Thyroid gland (tissue), 4 donors: ENCODE measurements around the gene UTP4. TPM values are rescaled to one million over a fixed set of nuclear protein-coding genes. Genes with fewer than 3 reads are reported as not detected.
A peak's percentile ranks its signal among the peaks of the same experiment; 100 is the strongest.
"Not testable (repeated sequence)": the region's sequence is repeated elsewhere in the genome, so short reads cannot be mapped to it uniquely, and the experiment has no call there.

Experiments
- DNase-seq, 2 donors: peaks; one replicate each; pipeline ENCODE4 v3.0.0-alpha.2; 2019
- H3K27ac ChIP-seq, 3 donors: fragments of 200-600 bp; sonication (generic); 1 replicate in 2 of 3; 2 replicates in 1 of 3; pipeline ENCODE4 v1.5.1; 2016 to 2019; ENCODE audit warnings: mild to moderate bottlenecking in 1 of 3, moderate library complexity in 1 of 3
- H3K27me3 ChIP-seq: fragments of 200-600 bp; sonication (generic); one replicate; pipeline ENCODE4 v1.5.1; 2019
- H3K36me3 ChIP-seq, 2 donors: fragments of 200-600 bp; sonication (generic); one replicate each; pipeline ENCODE4 v1.5.1; 2016 to 2019
- H3K4me1 ChIP-seq, 2 donors: fragments of 200-600 bp; sonication (generic); one replicate each; pipeline ENCODE4 v1.5.1; 2017 to 2019
- H3K4me3 ChIP-seq, 3 donors: fragments of 200-600 bp; sonication (generic); replicated peaks in 1 of 3; 1 replicate in 2 of 3; 2 replicates in 1 of 3; pipeline ENCODE4 v1.5.1; 2016; ENCODE audit warnings: mild to moderate bottlenecking in 1 of 3
- H3K9me3 ChIP-seq: fragments of 200-600 bp; sonication (generic); one replicate; pipeline ENCODE4 v1.5.1; 2017
- POLR2A ChIP-seq, 2 donors: fragments of 450-650 bp; IDR thresholded peaks; one replicate each; pipeline ENCODE4 v1.6.1; 2017; ENCODE audit warnings: antibody characterized with exemption in 2 of 2, mild to moderate bottlenecking in 2 of 2, moderate library complexity in 1 of 2
- WGBS, 2 donors: methylation state at CpG; one replicate each; pipeline ENCODE4 v1.1.5; 2017; 5-methylcytosine and 5-hydroxymethylcytosine counted together
- intact Hi-C: fragments of 100-400 bp; cut with DNase I; formaldehyde crosslinking; loops from one replicate; pipeline ENCODE4 v1.15.1; 2023
- total RNA-seq, 4 donors: library from RNA; depleted of rRNA; stranded (reverse); fragments of >200 nt; gene quantifications; one replicate each; pipeline ENCODE4 v1.2.3, GENCODE V29; 2016
- TF ChIP-seq, protein P1 (sequence below), 6 experiments: fragments of 200-600 bp in 3 of 6; fragments of 450-650 bp in 3 of 6; sonication (generic) in 3 of 6; IDR thresholded peaks; one replicate each; pipeline ENCODE4 v1.5.1; 2016 to 2019; ENCODE audit warnings: antibody characterized with exemption in 6 of 6, mild to moderate bottlenecking in 2 of 6, inconsistent platforms in 1 of 6, moderate library complexity in 1 of 6

Gene UTP4
- total RNA-seq, 4 donors from 2014 or later: 22.4 to 33.1 (median 24.1) TPM

- intact Hi-C loops: no loop called here
- DNase-seq: no peak
- Histone ChIP-seq H3K27ac (no peak overlapping the region), H3K36me3 (peaks cover 0 to 3% of the 10 kb centered on the region in 2 donors), H3K4me3 (no peak overlapping the region), H3K4me1 (peaks cover 9 to 16% of the 10 kb centered on the region in 2 donors), H3K9me3 (no peaks in the 10 kb centered on the region), H3K27me3 (no peaks in the 10 kb centered on the region)
- WGBS, 2 donors: 71 to 75% methylated on average over 6 of the region's 6 CpGs
- TF ChIP-seq, protein P1, sequence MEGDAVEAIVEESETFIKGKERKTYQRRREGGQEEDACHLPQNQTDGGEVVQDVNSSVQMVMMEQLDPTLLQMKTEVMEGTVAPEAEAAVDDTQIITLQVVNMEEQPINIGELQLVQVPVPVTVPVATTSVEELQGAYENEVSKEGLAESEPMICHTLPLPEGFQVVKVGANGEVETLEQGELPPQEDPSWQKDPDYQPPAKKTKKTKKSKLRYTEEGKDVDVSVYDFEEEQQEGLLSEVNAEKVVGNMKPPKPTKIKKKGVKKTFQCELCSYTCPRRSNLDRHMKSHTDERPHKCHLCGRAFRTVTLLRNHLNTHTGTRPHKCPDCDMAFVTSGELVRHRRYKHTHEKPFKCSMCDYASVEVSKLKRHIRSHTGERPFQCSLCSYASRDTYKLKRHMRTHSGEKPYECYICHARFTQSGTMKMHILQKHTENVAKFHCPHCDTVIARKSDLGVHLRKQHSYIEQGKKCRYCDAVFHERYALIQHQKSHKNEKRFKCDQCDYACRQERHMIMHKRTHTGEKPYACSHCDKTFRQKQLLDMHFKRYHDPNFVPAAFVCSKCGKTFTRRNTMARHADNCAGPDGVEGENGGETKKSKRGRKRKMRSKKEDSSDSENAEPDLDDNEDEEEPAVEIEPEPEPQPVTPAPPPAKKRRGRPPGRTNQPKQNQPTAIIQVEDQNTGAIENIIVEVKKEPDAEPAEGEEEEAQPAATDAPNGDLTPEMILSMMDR (IDR thresholded peaks at IDR 0.05): no peak
- no peak for TF ChIP-seq POLR2A (IDR thresholded peaks at IDR 0.05)
Measured at GRCh38 chr16:69130461-69130860, 2.0 kb upstream of the UTP4 start.

- H3K4me1 ChIP-seq: peaks cover 9 to 16% of the 10 kb centered on the region in 2 donors
- intact Hi-C loops: no loop called here
Measured at GRCh38 chr16:69131167-69131838, 1.1 kb upstream of the UTP4 start.

DNA sequence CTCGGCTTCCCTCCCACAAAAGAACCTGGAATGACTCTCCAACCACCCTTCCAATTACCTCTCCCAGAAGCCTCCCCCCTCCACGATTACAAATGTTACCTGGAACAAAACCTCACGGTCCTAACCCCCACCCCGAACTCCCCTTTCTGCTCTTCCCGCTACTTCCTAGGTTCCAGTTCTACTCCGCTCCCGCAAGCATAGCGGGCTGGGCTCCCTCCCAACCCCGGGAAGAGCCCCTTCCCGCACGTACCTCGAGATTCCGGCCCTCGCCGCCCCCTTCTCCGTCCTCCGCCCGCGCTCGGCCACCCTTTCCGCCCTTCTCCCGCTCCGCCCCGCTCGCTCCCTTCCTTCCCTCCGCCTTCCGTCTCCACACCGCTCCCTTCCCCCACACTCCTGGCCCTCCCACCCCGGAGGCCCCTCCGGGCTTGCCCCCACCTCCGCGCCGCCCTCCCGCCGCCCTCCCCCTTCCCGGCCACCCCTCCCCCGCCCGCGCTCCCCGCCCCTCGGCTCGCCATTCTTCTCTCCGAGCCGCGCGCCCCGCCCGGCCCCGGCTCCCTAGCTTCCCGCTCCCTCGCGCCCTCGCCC is 518 bp upstream of the UTP4 start:
- peaks cover 9 to 16% of the 10 kb centered on the region in 2 donors for H3K4me1 ChIP-seq
- no peaks in the 10 kb centered on the region for H3K9me3 ChIP-seq
- H3K27ac ChIP-seq: peak overlapping the region; percentile 81 to 92 (median 91)
- 1% methylated on average over 34 to 39 of the region's 53 CpGs for WGBS, 2 donors
- TF ChIP-seq, protein P1 (IDR thresholded peaks at IDR 0.05): no peak
- no peak for TF ChIP-seq POLR2A (IDR thresholded peaks at IDR 0.05)
- peak overlapping the region; percentile 84 to 95 (median 93) for H3K4me3 ChIP-seq
- peaks cover 0 to 3% of the 10 kb centered on the region in 2 donors for H3K36me3 ChIP-seq
- H3K27me3 ChIP-seq: no peaks in the 10 kb centered on the region
- DNase-seq: peak; percentile 83 to 85
- intact Hi-C loops: no loop called here

More at GRCh38 chr16:69131167-69131838, 1.1 kb upstream of the UTP4 start:
- H3K9me3 ChIP-seq: no peaks in the 10 kb centered on the region
- H3K27ac ChIP-seq: peak overlapping the region; percentile 81 to 92 (median 91)
- H3K27me3 ChIP-seq: no peaks in the 10 kb centered on the region
- H3K36me3 ChIP-seq: peaks cover 0 to 3% of the 10 kb centered on the region in 2 donors
- no peak for TF ChIP-seq POLR2A (IDR thresholded peaks at IDR 0.05)
- TF ChIP-seq, protein P1 (IDR thresholded peaks at IDR 0.05): no peak
- peak overlapping the region; percentile 57 to 95 (median 93) for H3K4me3 ChIP-seq
- DNase-seq: no peak
- WGBS, 2 donors: 2 to 5% methylated on average over 15 of the region's 15 CpGs

- no peak for DNase-seq
- intact Hi-C loops: no loop called here
- Histone ChIP-seq H3K27ac (no peak overlapping the region), H3K36me3 (peaks cover 0 to 3% of the 10 kb centered on the region in 2 donors), H3K9me3 (no peaks in the 10 kb centered on the region), H3K27me3 (no peaks in the 10 kb centered on the region), H3K4me1 (peaks cover 9 to 16% of the 10 kb centered on the region in 2 donors), H3K4me3 (peak overlapping the region in 2 of 3 donors; percentile 84 to 95)
- WGBS, 2 donors: 40 to 46% methylated on average over 5 of the region's 5 CpGs
- TF ChIP-seq, protein P1 (IDR thresholded peaks at IDR 0.05): no peak
- TF ChIP-seq POLR2A (IDR thresholded peaks at IDR 0.05): no peak
Measured at GRCh38 chr16:69133373-69133954, 1.0 kb downstream of the UTP4 start.

DNA sequence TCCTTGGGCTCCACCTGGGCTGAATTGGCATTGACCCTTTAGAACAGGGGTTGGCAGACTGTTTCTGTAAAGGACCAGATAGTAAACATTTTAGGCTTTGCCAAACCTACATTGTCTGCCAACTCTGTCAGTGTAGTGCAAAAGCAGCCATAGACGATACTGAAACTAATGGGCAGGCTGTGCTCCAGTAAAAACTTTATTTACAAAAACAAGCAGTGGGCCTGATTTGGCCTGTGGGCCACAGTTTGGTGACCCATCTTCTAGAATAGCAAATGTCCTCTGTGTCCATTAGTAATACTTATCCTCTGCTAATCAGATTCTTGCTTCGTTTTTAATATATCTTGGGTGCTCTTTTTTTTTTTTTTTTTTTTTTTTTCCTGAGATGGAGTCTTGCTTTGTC is 6.2 kb downstream of the UTP4 start:
- TF ChIP-seq POLR2A (IDR thresholded peaks at IDR 0.05): no peak
- TF ChIP-seq, protein P1 (IDR thresholded peaks at IDR 0.05): no peak
- Histone ChIP-seq H3K36me3 (peaks cover 19 to 25% of the 10 kb centered on the region in 2 donors), H3K9me3 (no peaks in the 10 kb centered on the region), H3K4me1 (peaks cover 0 to 2% of the 10 kb centered on the region in 2 donors), H3K4me3 (no peak overlapping the region), H3K27me3 (no peaks in the 10 kb centered on the region), H3K27ac (no peak overlapping the region)
- intact Hi-C loops: no loop called here
- DNase-seq: no peak
- WGBS, 2 donors: 91 to 92% methylated on average over 2 of the region's 2 CpGs

GRCh38 chr16:69139464-69139863 is 7.0 kb downstream of the UTP4 start:
- 95 to 97% methylated on average over 7 of the region's 7 CpGs for WGBS, 2 donors
- DNase-seq, H3K27me3 ChIP-seq, H3K9me3 ChIP-seq, H3K27ac ChIP-seq, H3K4me3 ChIP-seq, intact Hi-C loops, H3K4me1 ChIP-seq: not testable (repeated sequence)
- peaks cover 22 to 32% of the 10 kb centered on the region in 2 donors for H3K36me3 ChIP-seq
